Fibroblast of villous mesenchyme (primary cell): Measurements from ENCODE around the gene WDFY4. TPM values are rescaled to one million over a fixed set of nuclear protein-coding genes. Genes with fewer than 3 reads are reported as not detected.

ENCODE experiments used
- DNase-seq: peaks from one replicate; pipeline ENCODE4 v3.0.0-alpha.2; 2010; ENCODE audit warnings: low read depth
- H3K4me3 ChIP-seq: 2 replicates; pipeline ENCODE4 v1.5.1; 2011; ENCODE audit warnings: low read depth, mild to moderate bottlenecking, low read length
- CTCF ChIP-seq: IDR thresholded peaks from 2 replicates; pipeline ENCODE4 v1.5.1; 2012; ENCODE audit warnings: low read depth, mild to moderate bottlenecking, low read length; ENCODE audit not compliant: insufficient read depth
- total RNA-seq: library from RNA; depleted of rRNA; stranded (reverse); fragments of >200 nt; gene quantifications from 2 replicates; pipeline ENCODE4 v1.2.3, GENCODE V29; 2012

Gene WDFY4
- total RNA-seq, 1 donor, result not detected

GRCh38 chr10:48820231-48820630, 135.6 kb downstream of the WDFY4 start:
- no peak for TF ChIP-seq CTCF
- no peak overlapping the region for H3K4me3 ChIP-seq
- DNase-seq, result no peak

GRCh38 chr10:48820699-48821098, 136.0 kb downstream of the WDFY4 start:
- no peak for TF ChIP-seq CTCF
- H3K4me3 ChIP-seq, result no peak overlapping the region
- no peak for DNase-seq

- no peak for DNase-seq
- no peak for TF ChIP-seq CTCF
- no peak overlapping the region for H3K4me3 ChIP-seq
Observed at GRCh38 chr10:48821111-48821510, 136.4 kb downstream of the WDFY4 start.

GRCh38 chr10:48821692-48822091, 137.0 kb downstream of the WDFY4 start:
- TF ChIP-seq CTCF, result no peak
- no peak overlapping the region for H3K4me3 ChIP-seq
- DNase-seq, result no peak

GRCh38 chr10:48833674-48834073, 149.0 kb downstream of the WDFY4 start:
- no peak for DNase-seq
- H3K4me3 ChIP-seq, result no peak overlapping the region
- no peak for TF ChIP-seq CTCF

GRCh38 chr10:48834189-48834965, 149.7 kb downstream of the WDFY4 start:
- no peak for DNase-seq
- no peak overlapping the region for H3K4me3 ChIP-seq
- no peak for TF ChIP-seq CTCF

GRCh38 chr10:48835781-48836180, 151.1 kb downstream of the WDFY4 start:
- no peak for TF ChIP-seq CTCF
- DNase-seq, result no peak

More at GRCh38 chr10:48835781-48836180, 151.1 kb downstream of the WDFY4 start:
- H3K4me3 ChIP-seq, result no peak overlapping the region
